IMR-90 (cell line): ENCODE results near the gene TTK.

Experiments
- CTCF ChIP-seq: conservative IDR thresholded peaks from 2 replicates; pipeline ENCODE4 v1.5.1; 2012; ENCODE audit warnings: mild to moderate bottlenecking, low read depth, low read length, improper control_type of control experiment
- FOS ChIP-seq: fragments of 150-350 bp; IDR thresholded peaks from 2 replicates; pipeline ENCODE4 v1.6.1; 2016; ENCODE audit warnings: low read depth, low read length
- POLR2A ChIP-seq: IDR thresholded peaks from 2 replicates; pipeline ENCODE4 v1.6.1; 2012; ENCODE audit warnings: mild to moderate bottlenecking, low read depth, low read length

GRCh38 chr6:79969784-79970183 lies 34.7 kb upstream of the TTK start:
- TF ChIP-seq CTCF (no peak), POLR2A (no peak), FOS (no peak)
